Liver (tissue), 9 donors: ENCODE results near the gene RAET1E. TPM values are rescaled to one million over a fixed set of nuclear protein-coding genes. Genes with fewer than 3 reads are reported as not detected.
A peak's percentile ranks its signal among the peaks of the same experiment; 100 is the strongest.

ENCODE experiments used
- DNase-seq: peaks from one replicate; pipeline ENCODE4 v3.0.0-alpha.2; 2017; ENCODE audit warnings: low spot score
- H3K27ac ChIP-seq, 2 donors: one replicate each; pipeline ENCODE4 v1.7.0; 2013; ENCODE audit warnings: inconsistent platforms in 2 of 2, low read length in 2 of 2, control low read depth in 1 of 2, low read depth in 1 of 2, mild to moderate bottlenecking in 1 of 2
- H3K27me3 ChIP-seq, 4 donors: one replicate each; pipeline versions ENCODE4 v1.6.1 to v1.7.0; 2013; ENCODE audit warnings: low read length in 3 of 4, inconsistent platforms in 1 of 4, mild to moderate bottlenecking in 1 of 4, moderate library complexity in 1 of 4; ENCODE audit not compliant: control insufficient read depth in 4 of 4, insufficient read depth in 4 of 4
- H3K36me3 ChIP-seq, 4 donors: one replicate each; pipeline versions ENCODE4 v1.6.1 to v1.7.0; 2013; ENCODE audit warnings: low read length in 3 of 4, mild to moderate bottlenecking in 3 of 4, low read depth in 1 of 4, moderate library complexity in 1 of 4; ENCODE audit not compliant: control insufficient read depth in 4 of 4, insufficient read depth in 3 of 4
- H3K4me1 ChIP-seq, 4 donors: one replicate each; pipeline versions ENCODE4 v1.6.1 to v1.7.0; 2013; ENCODE audit warnings: low read length in 3 of 4, mild to moderate bottlenecking in 3 of 4, moderate library complexity in 1 of 4; ENCODE audit not compliant: control insufficient read depth in 4 of 4, insufficient read depth in 4 of 4
- H3K4me3 ChIP-seq, 3 donors: one replicate each; pipeline versions ENCODE4 v1.6.1 to v1.7.0; 2013; ENCODE audit warnings: low read length in 3 of 3, control low read depth in 1 of 3, low read depth in 1 of 3, mild to moderate bottlenecking in 1 of 3
- H3K9ac ChIP-seq, 2 donors: one replicate each; pipeline ENCODE4 v1.7.0; 2013; ENCODE audit warnings: low read length in 2 of 2, mild to moderate bottlenecking in 2 of 2, moderate library complexity in 2 of 2, control low read depth in 1 of 2, low read depth in 1 of 2
- H3K9me3 ChIP-seq, 4 donors: one replicate each; pipeline versions ENCODE4 v1.6.1 to v1.7.0; 2013; ENCODE audit warnings: low read length in 3 of 4; ENCODE audit not compliant: control insufficient read depth in 4 of 4
- FOXA1 ChIP-seq: IDR thresholded peaks from 2 replicates; pipeline ENCODE4 v1.6.1; 2016; ENCODE audit warnings: antibody characterized with exemption
- FOXA2 ChIP-seq: IDR thresholded peaks from 2 replicates; pipeline ENCODE4 v1.6.1; 2016; ENCODE audit warnings: antibody characterized with exemption
- GABPA ChIP-seq, 2 donors: IDR thresholded peaks in 1 of 2; conservative IDR thresholded peaks in 1 of 2; 2 replicates each; pipeline ENCODE4 v1.6.1; 2016; ENCODE audit warnings: antibody characterized with exemption in 2 of 2, mild to moderate bottlenecking in 1 of 2, moderate library complexity in 1 of 2
- JUND ChIP-seq, 2 donors: IDR thresholded peaks; 2 replicates each; pipeline ENCODE4 v1.6.1; 2016; ENCODE audit warnings: antibody characterized with exemption in 2 of 2
- NR2F2 ChIP-seq: IDR thresholded peaks from 2 replicates; pipeline ENCODE4 v1.6.1; 2016; ENCODE audit warnings: antibody characterized with exemption
- RAD21 ChIP-seq, 2 donors: IDR thresholded peaks; 2 replicates each; pipeline ENCODE4 v1.6.1; 2016; ENCODE audit warnings: antibody characterized with exemption in 2 of 2, mild to moderate bottlenecking in 2 of 2
- RXRA ChIP-seq, 2 donors: IDR thresholded peaks; 2 replicates each; pipeline ENCODE4 v1.6.1; 2017 to 2018; ENCODE audit warnings: antibody characterized with exemption in 2 of 2, mild to moderate bottlenecking in 1 of 2
- SP1 ChIP-seq: IDR thresholded peaks from 2 replicates; pipeline ENCODE4 v1.6.1; 2018; ENCODE audit warnings: antibody characterized with exemption, mild to moderate bottlenecking
- YY1 ChIP-seq: IDR thresholded peaks from 2 replicates; pipeline ENCODE4 v1.6.1; 2016; ENCODE audit warnings: antibody characterized with exemption, mild to moderate bottlenecking
- WGBS: extraction: QIAGEN DNeasy Blood & Tissue Kit; methylation state at CpG from one replicate; pipeline ENCODE4 v1.1.7; 2013; 5-methylcytosine and 5-hydroxymethylcytosine counted together
- polyA plus RNA-seq, 2 donors: library from polyadenylated mRNA; stranded (reverse) in 1 of 2; unstranded in 1 of 2; fragments of 200-250 nt in 1 of 2; fragments of >200 nt in 1 of 2; fragmentation: Nextera tagmentation in 1 of 2; extraction: Ambion mirVana in 1 of 2; gene quantifications; one replicate each; pipeline versions ENCODE4 v1.2.1 to v1.2.3, GENCODE V29; 2013 to 2015
- total RNA-seq, 2 donors: library from RNA; depleted of rRNA; stranded (reverse); fragments of >200 nt; gene quantifications; one replicate each; pipeline ENCODE4 v1.2.3, GENCODE V29; 2014
- TF ChIP-seq, protein P1 (sequence below): IDR thresholded peaks from 2 replicates; pipeline ENCODE4 v1.6.1; 2016; ENCODE audit warnings: antibody characterized with exemption, mild to moderate bottlenecking
- TF ChIP-seq, protein P2 (sequence below): IDR thresholded peaks from 2 replicates; pipeline ENCODE4 v1.6.1; 2016; ENCODE audit warnings: antibody characterized with exemption
- donor health status: healthy.
- donor health status: healthy.
- donor health status: healthy.
- donor health status: healthy.
- donor health status: healthy.

The RAET1E gene
- total and polyA plus RNA-seq, 4 donors, result not detected

DNA sequence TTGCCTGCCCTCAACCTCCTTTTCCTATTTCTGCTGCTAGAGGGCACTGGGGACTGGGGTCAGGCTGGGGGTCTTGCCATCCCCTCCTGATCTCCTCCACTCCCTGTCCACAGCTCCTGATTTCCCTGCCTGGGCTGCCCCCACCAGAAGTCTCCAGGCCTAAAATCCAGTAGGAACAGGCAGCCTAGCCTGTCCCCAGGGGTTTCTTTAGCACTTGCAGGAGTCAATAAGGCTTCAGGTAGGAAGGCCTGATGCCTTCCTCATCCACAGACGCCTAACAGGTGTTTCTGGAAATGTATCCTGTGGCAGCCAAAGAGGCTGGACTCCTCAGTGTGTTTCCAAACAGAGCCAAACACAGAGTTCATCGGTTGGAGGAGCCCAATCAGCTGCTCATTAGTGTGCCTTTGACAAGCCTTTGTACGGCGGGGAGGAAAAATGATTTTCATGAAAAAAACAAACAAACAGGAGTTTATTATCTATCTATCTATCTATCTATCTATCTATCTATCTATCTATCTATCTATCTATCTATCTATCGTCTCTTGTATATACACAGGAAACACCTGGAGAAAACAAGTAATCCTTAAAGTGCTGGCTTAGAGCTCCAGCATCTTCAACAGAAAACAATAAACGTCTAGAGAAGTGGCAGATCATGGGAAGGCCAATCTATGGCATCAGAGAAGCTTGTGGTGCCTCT is 3.7 kb upstream of the RAET1E start:
- TF ChIP-seq SP1, result no peak
- no peak for TF ChIP-seq FOXA2
- TF ChIP-seq, protein P1, sequence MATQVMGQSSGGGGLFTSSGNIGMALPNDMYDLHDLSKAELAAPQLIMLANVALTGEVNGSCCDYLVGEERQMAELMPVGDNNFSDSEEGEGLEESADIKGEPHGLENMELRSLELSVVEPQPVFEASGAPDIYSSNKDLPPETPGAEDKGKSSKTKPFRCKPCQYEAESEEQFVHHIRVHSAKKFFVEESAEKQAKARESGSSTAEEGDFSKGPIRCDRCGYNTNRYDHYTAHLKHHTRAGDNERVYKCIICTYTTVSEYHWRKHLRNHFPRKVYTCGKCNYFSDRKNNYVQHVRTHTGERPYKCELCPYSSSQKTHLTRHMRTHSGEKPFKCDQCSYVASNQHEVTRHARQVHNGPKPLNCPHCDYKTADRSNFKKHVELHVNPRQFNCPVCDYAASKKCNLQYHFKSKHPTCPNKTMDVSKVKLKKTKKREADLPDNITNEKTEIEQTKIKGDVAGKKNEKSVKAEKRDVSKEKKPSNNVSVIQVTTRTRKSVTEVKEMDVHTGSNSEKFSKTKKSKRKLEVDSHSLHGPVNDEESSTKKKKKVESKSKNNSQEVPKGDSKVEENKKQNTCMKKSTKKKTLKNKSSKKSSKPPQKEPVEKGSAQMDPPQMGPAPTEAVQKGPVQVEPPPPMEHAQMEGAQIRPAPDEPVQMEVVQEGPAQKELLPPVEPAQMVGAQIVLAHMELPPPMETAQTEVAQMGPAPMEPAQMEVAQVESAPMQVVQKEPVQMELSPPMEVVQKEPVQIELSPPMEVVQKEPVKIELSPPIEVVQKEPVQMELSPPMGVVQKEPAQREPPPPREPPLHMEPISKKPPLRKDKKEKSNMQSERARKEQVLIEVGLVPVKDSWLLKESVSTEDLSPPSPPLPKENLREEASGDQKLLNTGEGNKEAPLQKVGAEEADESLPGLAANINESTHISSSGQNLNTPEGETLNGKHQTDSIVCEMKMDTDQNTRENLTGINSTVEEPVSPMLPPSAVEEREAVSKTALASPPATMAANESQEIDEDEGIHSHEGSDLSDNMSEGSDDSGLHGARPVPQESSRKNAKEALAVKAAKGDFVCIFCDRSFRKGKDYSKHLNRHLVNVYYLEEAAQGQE, result no peak
- TF ChIP-seq NR2F2, result no peak
- no peak for TF ChIP-seq RXRA (IDR thresholded peaks at IDR 0.05)
- TF ChIP-seq, protein P2, sequence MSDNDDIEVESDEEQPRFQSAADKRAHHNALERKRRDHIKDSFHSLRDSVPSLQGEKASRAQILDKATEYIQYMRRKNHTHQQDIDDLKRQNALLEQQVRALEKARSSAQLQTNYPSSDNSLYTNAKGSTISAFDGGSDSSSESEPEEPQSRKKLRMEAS, result no peak
- Histone ChIP-seq H3K36me3 (no peaks in the 10 kb centered on the region), H3K27ac (no peak overlapping the region), H3K9ac (no peak overlapping the region), H3K4me3 (no peak overlapping the region), H3K27me3 (no peaks in the 10 kb centered on the region), H3K4me1 (peaks cover 3 to 9% (median 4%) of the 10 kb centered on the region in 4 donors), H3K9me3 (no peaks in the 10 kb centered on the region)
- DNase-seq, result no peak
- 89% methylated on average over 6 of the region's 6 CpGs for WGBS

DNA sequence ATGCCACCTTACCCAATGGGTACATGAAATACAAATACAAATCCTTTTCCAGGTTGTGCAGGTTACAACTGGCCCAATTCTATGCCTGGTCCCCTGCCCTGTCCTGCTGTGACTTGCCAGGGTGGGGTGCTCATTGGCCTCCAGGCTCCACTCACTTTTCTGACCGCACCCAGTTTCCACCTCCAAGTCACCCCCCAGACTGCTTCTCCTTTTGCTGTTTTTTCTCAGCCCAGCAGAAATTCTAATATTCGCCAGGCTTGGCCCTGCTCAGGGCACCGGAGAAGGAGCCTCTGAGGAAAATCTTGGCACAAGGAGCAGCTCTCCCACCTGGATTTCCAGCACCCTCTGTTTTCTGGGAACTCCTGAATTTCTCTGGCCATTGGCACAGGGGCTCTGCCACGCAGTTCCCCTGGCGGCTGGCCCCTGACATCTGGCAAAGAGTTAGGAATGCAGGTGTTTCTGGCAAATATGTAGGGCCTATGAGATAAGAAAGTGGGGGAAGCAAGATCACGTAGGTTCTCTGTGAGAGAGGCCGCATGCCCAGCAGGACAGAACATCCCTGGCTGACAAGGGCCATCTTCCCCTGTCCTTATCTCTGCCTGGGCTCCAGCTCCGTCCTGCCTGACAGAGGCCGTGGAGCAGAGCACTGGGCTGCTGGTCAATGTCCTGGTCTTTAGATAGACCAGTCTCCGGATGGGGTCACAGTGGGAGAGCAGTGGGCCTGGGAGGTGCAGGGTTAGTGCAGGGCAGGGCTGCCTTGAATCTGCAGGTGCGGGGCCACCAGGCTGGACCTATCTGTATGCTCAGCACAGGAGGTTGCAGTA is 2.9 kb upstream of the RAET1E start:
- Histone ChIP-seq H3K27me3 (no peaks in the 10 kb centered on the region), H3K9ac (no peak overlapping the region), H3K4me3 (no peak overlapping the region), H3K27ac (no peak overlapping the region), H3K4me1 (peaks cover 3 to 11% (median 6%) of the 10 kb centered on the region in 4 donors), H3K9me3 (no peaks in the 10 kb centered on the region), H3K36me3 (no peaks in the 10 kb centered on the region)
- TF ChIP-seq FOXA2 (no peak), RXRA (IDR thresholded peaks at IDR 0.05) (peak in 1 of 2 donors; percentile 12), NR2F2 (no peak)
- TF ChIP-seq, protein P2, result no peak
- DNase-seq, result no peak
- 93% methylated on average over 11 of the region's 11 CpGs for WGBS

DNA sequence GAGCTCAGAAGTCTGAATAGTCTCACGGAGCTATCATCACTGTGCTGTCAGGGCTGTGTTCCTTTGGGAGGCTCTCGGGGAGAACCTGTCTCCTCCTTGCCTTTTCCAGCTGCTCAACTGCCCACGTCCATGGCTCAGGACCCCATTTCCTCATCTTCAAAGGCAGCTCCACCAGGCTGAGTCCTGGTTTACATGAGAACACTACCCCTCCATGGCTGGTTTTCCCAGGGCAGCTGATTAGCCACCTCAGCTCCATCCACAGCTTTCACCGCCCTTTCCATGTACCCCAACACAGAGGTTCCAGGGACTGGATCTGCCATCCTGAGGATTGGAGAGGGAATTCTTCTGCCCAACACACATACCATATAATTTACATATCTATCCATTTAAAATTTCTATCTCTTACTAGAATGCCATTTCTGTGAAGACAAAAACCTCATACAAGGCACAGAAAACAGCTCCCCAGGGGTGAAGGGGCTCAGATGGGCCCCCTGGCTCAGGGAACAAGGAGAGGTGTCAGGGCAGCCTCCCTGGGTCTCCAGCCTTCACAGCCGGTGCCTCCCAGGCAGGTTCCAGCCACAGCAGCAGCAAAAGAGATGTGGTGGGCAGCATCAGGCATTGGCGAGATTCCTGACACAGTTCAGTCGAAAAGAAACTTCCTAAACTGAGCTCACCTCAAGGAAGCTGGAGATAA is 2.2 kb upstream of the RAET1E start:
- Histone ChIP-seq H3K36me3 (no peaks in the 10 kb centered on the region), H3K9ac (no peak overlapping the region), H3K9me3 (no peaks in the 10 kb centered on the region), H3K4me3 (no peak overlapping the region), H3K27me3 (no peaks in the 10 kb centered on the region), H3K4me1 (peaks cover 3 to 11% (median 7%) of the 10 kb centered on the region in 4 donors), H3K27ac (no peak overlapping the region)
- WGBS, result 92% methylated on average over 7 of the region's 7 CpGs
- DNase-seq, result no peak
- TF ChIP-seq NR2F2 (no peak), JUND (IDR thresholded peaks at IDR 0.05) (no peak), YY1 (no peak), FOXA1 (no peak), GABPA (IDR thresholded peaks at IDR 0.05 in 1 of 2, conservative IDR thresholded peaks at IDR 0.05 in 1 of 2) (no peak), RAD21 (IDR thresholded peaks at IDR 0.05) (no peak)
- TF ChIP-seq, protein P2, result no peak
